Breast epithelium (tissue), 3 donors: ENCODE measurements around the gene KCNH2.

Experiments
- CTCF ChIP-seq, 3 donors: fragments of 450-650 bp; IDR thresholded peaks; one replicate each; pipeline ENCODE4 v1.5.1; 2016 to 2017; ENCODE audit warnings: antibody characterized with exemption in 3 of 3, mild to moderate bottlenecking in 3 of 3, moderate library complexity in 3 of 3
- POLR2A ChIP-seq: fragments of 450-650 bp; IDR thresholded peaks from one replicate; pipeline ENCODE4 v1.6.1; 2016; ENCODE audit warnings: antibody characterized with exemption, mild to moderate bottlenecking, moderate library complexity
- POLR2AphosphoS5 ChIP-seq, 3 donors: sonication (generic); formaldehyde crosslinking; IDR thresholded peaks; one replicate each; pipeline ENCODE4 v1.6.1; 2017; ENCODE audit warnings: antibody characterized with exemption in 3 of 3

GRCh38 chr7:150956395-150957132, 21.6 kb downstream of the KCNH2 start:
- no peak for TF ChIP-seq CTCF (IDR thresholded peaks at IDR 0.05)
- TF ChIP-seq POLR2AphosphoS5 (IDR thresholded peaks at IDR 0.05), result no peak
- TF ChIP-seq POLR2A, result no peak
